LNCAP (cell line): Measurements from ENCODE around the gene SLC9A8.

Source experiments
- CTCF ChIP-seq: fragments of 450-650 bp; IDR thresholded peaks from 2 replicates; pipeline ENCODE4 v1.5.1; 2017; ENCODE audit warnings: mild to moderate bottlenecking

SLC9A8 gene

GRCh38 chr20:49804364-49804763, 8.3 kb upstream of the SLC9A8 start:
- no peak for TF ChIP-seq CTCF

- no peak for TF ChIP-seq CTCF
Measured at GRCh38 chr20:49808753-49809152, 3.9 kb upstream of the SLC9A8 start.

GRCh38 chr20:49809803-49810359, 2.7 kb upstream of the SLC9A8 start:
- TF ChIP-seq CTCF = no peak

- no peak for TF ChIP-seq CTCF
Measured at GRCh38 chr20:49810491-49811190, 2.0 kb upstream of the SLC9A8 start.

- TF ChIP-seq CTCF = no peak
Measured at GRCh38 chr20:49811825-49812506, 662 bp upstream of the SLC9A8 start.

- TF ChIP-seq CTCF = no peak
Measured at GRCh38 chr20:49813305-49813974, 812 bp downstream of the SLC9A8 start.

GRCh38 chr20:49814057-49814694, 1.5 kb downstream of the SLC9A8 start:
- no peak for TF ChIP-seq CTCF
